Prostate gland (tissue), 2 donors: ENCODE results near the gene LGALS4. TPM values are rescaled to one million over a fixed set of nuclear protein-coding genes. Genes with fewer than 3 reads are reported as not detected.
"Not testable (repeated sequence)": the region's sequence is repeated elsewhere in the genome, so short reads cannot be mapped to it uniquely, and the experiment has no call there.

ENCODE experiments used
- DNase-seq: peaks from one replicate; pipeline ENCODE4 v3.0.0-alpha.2; 2019; ENCODE audit warnings: low spot score
- H3K27ac ChIP-seq, 2 donors: fragments of 200-600 bp; sonication (generic); 2 replicates each; pipeline ENCODE4 v1.5.1; 2017 to 2019
- H3K27me3 ChIP-seq: fragments of 200-600 bp; sonication (generic); replicated peaks from 2 replicates; pipeline ENCODE4 v1.5.1; 2019; ENCODE audit not compliant: insufficient read depth
- H3K36me3 ChIP-seq, 2 donors: fragments of 200-600 bp; sonication (generic); 1 replicate in 1 of 2; 2 replicates in 1 of 2; pipeline versions ENCODE4 v1.5.1 to v1.8.1; 2017 to 2019
- H3K4me1 ChIP-seq: fragments of 200-600 bp; sonication (generic); replicated peaks from 2 replicates; pipeline ENCODE4 v1.5.1; 2019
- H3K4me3 ChIP-seq, 2 donors: fragments of 200-600 bp; sonication (generic); 2 replicates each; pipeline ENCODE4 v1.5.1; 2017 to 2019
- H3K9me3 ChIP-seq: fragments of 200-600 bp; sonication (generic); 2 replicates; pipeline ENCODE4 v1.5.1; 2017
- CTCF ChIP-seq, 4 experiments: fragments of 200-600 bp in 2 of 4; fragments of 450-650 bp in 2 of 4; sonication (generic) in 2 of 4; IDR thresholded peaks; 1 replicate in 3 of 4; 2 replicates in 1 of 4; pipeline ENCODE4 v1.5.1; 2016 to 2019; ENCODE audit warnings: antibody characterized with exemption in 4 of 4, mild to moderate bottlenecking in 2 of 4, moderate library complexity in 2 of 4
- POLR2A ChIP-seq: fragments of 450-650 bp; IDR thresholded peaks from one replicate; pipeline ENCODE4 v1.6.1; 2016; ENCODE audit warnings: antibody characterized with exemption, mild to moderate bottlenecking
- POLR2AphosphoS5 ChIP-seq: sonication (generic); formaldehyde crosslinking; IDR thresholded peaks from one replicate; pipeline ENCODE4 v1.6.1; 2017; ENCODE audit warnings: antibody characterized with exemption
- WGBS: methylation state at CpG from one replicate; pipeline ENCODE4 v1.1.5; 2018; 5-methylcytosine and 5-hydroxymethylcytosine counted together
- intact Hi-C: fragments of 100-400 bp; cut with DNase I; formaldehyde crosslinking; loops from one replicate; pipeline ENCODE4 v1.14.2; 2022
- total RNA-seq, 2 donors: library from RNA; depleted of rRNA; stranded (reverse); fragments of >200 nt; gene quantifications; one replicate each; pipeline ENCODE4 v1.1.0, GENCODE V29; 2016

The LGALS4 gene
- total RNA-seq, 2 donors from 2014 or later, result 0.91 to 3.7 TPM

- Histone ChIP-seq H3K27ac (no peak overlapping the region), H3K4me1 (no peaks in the 10 kb centered on the region), H3K27me3 (no peaks in the 10 kb centered on the region), H3K4me3 (no peak overlapping the region), H3K36me3 (no peaks in the 10 kb centered on the region), H3K9me3 (no peaks in the 10 kb centered on the region)
- TF ChIP-seq CTCF (IDR thresholded peaks at IDR 0.05) (no peak), POLR2A (no peak), POLR2AphosphoS5 (no peak)
- WGBS, result 50% methylated on average over 8 of the region's 8 CpGs
- intact Hi-C loops, result no loop called here
- DNase-seq, result no peak
Observed at GRCh38 chr19:38793177-38793576, 19.6 kb downstream of the LGALS4 start.

DNA sequence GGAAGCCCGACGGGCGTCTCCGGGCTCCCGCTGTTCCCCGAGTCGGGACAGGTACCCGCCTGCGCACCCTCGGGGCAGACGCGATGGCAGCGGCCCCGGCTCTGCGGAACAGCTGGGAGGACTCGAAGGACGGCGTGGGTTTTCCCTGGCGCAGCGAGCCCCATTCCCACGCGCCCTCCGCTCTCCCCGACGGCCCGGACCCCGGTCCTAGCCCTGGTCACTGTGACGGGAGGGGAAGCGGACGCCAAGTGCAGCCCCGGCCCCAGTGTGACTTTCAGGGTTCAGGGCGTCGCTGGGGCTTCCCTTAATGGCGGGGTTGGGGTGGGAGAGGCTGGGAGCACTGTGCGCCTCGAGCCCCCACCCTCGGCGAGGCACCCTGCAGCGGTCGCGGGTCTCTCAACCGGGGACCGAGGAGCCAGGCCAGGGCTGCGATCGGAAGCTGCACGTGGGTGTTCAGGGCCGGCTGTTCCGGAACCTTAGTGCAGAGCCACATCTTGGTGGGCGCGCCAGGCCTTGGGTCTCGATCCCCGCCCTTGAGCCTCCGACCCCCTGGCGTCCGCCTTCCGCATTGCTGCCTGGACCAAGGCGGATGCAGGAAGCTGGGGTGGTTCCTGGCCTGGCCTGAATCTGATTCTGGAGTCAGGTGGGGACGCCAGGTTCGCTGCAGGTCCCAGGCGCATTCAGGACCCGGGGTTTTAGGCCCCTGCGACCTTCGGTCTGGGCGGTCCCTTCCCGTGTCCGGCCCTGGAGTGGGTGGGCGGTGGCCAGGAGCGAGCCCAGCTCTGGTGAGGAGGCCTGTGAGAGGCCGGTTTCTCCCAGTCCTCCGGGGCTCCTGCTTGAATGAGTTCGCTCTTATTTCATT is 20.3 kb downstream of the LGALS4 start:
- no peaks in the 10 kb centered on the region for H3K36me3 ChIP-seq
- no peak for TF ChIP-seq POLR2A
- no peak for TF ChIP-seq POLR2AphosphoS5
- no peak for TF ChIP-seq CTCF (IDR thresholded peaks at IDR 0.05)
- WGBS, result 23% methylated on average over 36 of the region's 71 CpGs
- no peak for DNase-seq
- no peaks in the 10 kb centered on the region for H3K4me1 ChIP-seq
- no peaks in the 10 kb centered on the region for H3K27me3 ChIP-seq
- H3K9me3 ChIP-seq, result no peaks in the 10 kb centered on the region
- H3K27ac ChIP-seq, result no peak overlapping the region
- intact Hi-C loops, result no loop called here
- H3K4me3 ChIP-seq, result no peak overlapping the region

DNA sequence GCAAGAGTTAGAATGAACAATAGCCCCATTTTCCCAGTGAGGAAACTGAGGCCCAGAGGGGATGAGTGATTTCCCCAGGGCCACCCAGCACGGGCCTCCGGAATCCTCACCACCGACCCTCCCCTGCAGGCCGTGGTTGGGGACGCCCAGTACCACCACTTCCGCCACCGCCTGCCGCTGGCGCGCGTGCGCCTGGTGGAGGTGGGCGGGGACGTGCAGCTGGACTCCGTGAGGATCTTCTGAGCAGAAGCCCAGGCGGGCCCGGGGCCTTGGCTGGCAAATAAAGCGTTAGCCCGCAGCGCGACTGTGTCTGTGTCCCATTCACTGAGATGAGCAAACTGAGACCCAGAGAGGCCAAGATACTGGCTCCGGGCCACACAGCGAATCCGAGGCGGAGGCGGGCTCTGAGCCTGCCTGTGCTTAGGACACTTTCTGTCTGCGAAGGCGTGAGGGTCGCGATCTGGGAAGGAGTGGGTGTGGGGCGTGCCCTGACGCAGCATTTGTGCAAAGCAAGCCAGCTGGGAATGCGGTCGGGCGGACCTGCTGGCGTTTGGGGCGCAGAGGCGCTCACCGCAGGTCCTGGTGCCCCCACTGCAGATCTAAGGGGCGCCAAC is 21.2 kb downstream of the LGALS4 start:
- H3K27ac ChIP-seq, H3K27me3 ChIP-seq, H3K4me1 ChIP-seq, H3K4me3 ChIP-seq, H3K36me3 ChIP-seq, DNase-seq, intact Hi-C loops, H3K9me3 ChIP-seq: not testable (repeated sequence)
- WGBS, result no CpG with 5 or more reads among the region's 40 CpGs

- H3K27me3 ChIP-seq, H3K9me3 ChIP-seq, intact Hi-C loops, H3K27ac ChIP-seq, DNase-seq, H3K36me3 ChIP-seq, H3K4me1 ChIP-seq, H3K4me3 ChIP-seq: not testable (repeated sequence)
- WGBS, result 45% methylated on average over 21 of the region's 49 CpGs
Observed at GRCh38 chr19:38790507-38791403, 22.0 kb downstream of the LGALS4 start.

- Histone ChIP-seq H3K27ac (no peak within 1 kb of the TSS), H3K4me3 (no peak within 1 kb of the TSS), H3K36me3 (no peaks in the 10 kb centered on the region), H3K9me3 (no peaks in the 10 kb centered on the region), H3K4me1 (no peaks in the 10 kb centered on the region), H3K27me3 (no peaks in the 10 kb centered on the region)
- 38% methylated on average over 9 of the region's 17 CpGs for WGBS
- TF ChIP-seq POLR2A (no peak), POLR2AphosphoS5 (no peak), CTCF (IDR thresholded peaks at IDR 0.05) (no peak)
- DNase-seq, result no peak
- intact Hi-C loops, result no loop called here
Observed at GRCh38 chr19:38788478-38789243, 24.1 kb downstream of the LGALS4 start, which contains the start of gene LGALS7B. LGALS7B (plus strand) TSS chr19:38789200; CDS start chr19:38789227, 27 bp downstream.
